ENCODE data around the gene ZNF521. TPM values are rescaled to one million over a fixed set of nuclear protein-coding genes. Genes with fewer than 3 reads are reported as not detected.
A peak's percentile ranks its signal among the peaks of the same experiment; 100 is the strongest.

ZNF521 gene
- total and polyA plus RNA-seq, 10 donors: 2.9 to 136 (median 71.8) TPM

- no peaks in the 10 kb centered on the region for H3K36me3 ChIP-seq
- H3K27me3 ChIP-seq (replicated peaks in 1 of 7): no peaks in the 10 kb centered on the region
- no peak for DNase-seq
- no peak overlapping the region for H3K27ac ChIP-seq
- no peak overlapping the region for H3K4me3 ChIP-seq
- TF ChIP-seq POLR2AphosphoS5 (IDR thresholded peaks at IDR 0.05) (no peak), POLR2A (IDR thresholded peaks at IDR 0.05) (no peak)
- intact Hi-C loops (cut with DNase I; ENCODE audit: low total_unique reads): no loop called here
- 73 to 85% (median 78%) methylated on average over 5 of the region's 5 CpGs for WGBS, 5 donors
- H3K9me3 ChIP-seq: no peaks in the 10 kb centered on the region
- no peaks in the 10 kb centered on the region for H3K4me1 ChIP-seq
Observed at GRCh38 chr18:25360301-25360899, 8.4 kb upstream of the ZNF521 start.

DNA sequence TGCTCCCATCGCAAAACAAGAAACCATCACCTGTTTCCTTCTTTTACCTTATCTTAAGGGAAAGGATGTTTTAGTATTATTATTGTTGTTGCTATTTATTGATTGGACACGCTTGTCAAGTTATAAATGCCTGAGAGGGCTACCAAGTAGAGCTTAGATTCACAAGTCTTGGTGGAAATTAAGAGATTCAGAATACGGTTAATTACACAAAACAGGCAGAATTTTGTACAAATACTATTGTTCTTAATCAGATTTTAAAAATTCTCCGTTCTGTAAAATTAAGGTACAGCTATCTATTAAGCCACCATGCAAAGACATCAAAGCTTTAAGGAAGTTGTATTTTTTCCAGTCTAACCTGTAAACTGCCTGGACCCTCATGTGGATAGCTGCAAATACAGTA is 1.1 kb upstream of the ZNF521 start:
- no peak for DNase-seq
- peaks cover 0 to 3% (median 0%) of the 10 kb centered on the region in 8 donors for H3K9me3 ChIP-seq
- H3K4me3 ChIP-seq: peak overlapping the region in 6 of 8 donors; percentile 3 to 79 (median 43)
- no peaks in the 10 kb centered on the region for H3K36me3 ChIP-seq
- WGBS, 5 donors: 17 to 30% (median 19%) methylated on average over 4 of the region's 4 CpGs
- H3K27me3 ChIP-seq (replicated peaks in 1 of 7): peaks cover 0 to 65% (median 36%) of the 10 kb centered on the region in 7 donors
- H3K4me1 ChIP-seq: peaks cover 5 to 40% (median 24%) of the 10 kb centered on the region in 6 donors
- intact Hi-C loops (cut with DNase I; ENCODE audit: low total_unique reads): no loop called here
- H3K27ac ChIP-seq: peak overlapping the region in 5 of 8 donors; percentile 63 to 74 (median 72)
- TF ChIP-seq CTCF (IDR thresholded peaks at IDR 0.05 in 8 of 11, conservative IDR thresholded peaks at IDR 0.05 in 3 of 11): no peak
- TF ChIP-seq POLR2AphosphoS5 (IDR thresholded peaks at IDR 0.05): no peak
- no peak for TF ChIP-seq POLR2A (IDR thresholded peaks at IDR 0.05)

GRCh38 chr18:25352629-25353005 is 651 bp upstream of the ZNF521 start:
- H3K36me3 ChIP-seq: no peaks in the 10 kb centered on the region
- no peak for TF ChIP-seq CTCF (IDR thresholded peaks at IDR 0.05 in 8 of 11, conservative IDR thresholded peaks at IDR 0.05 in 3 of 11)
- TF ChIP-seq POLR2AphosphoS5 (IDR thresholded peaks at IDR 0.05): no peak
- TF ChIP-seq POLR2A (IDR thresholded peaks at IDR 0.05): no peak
- peaks cover 0 to 3% (median 0%) of the 10 kb centered on the region in 8 donors for H3K9me3 ChIP-seq
- WGBS, 5 donors: 0 to 2% (median 1%) methylated on average over 6 of the region's 6 CpGs
- H3K27me3 ChIP-seq (replicated peaks in 1 of 7): peaks cover 0 to 69% (median 36%) of the 10 kb centered on the region in 7 donors
- DNase-seq: no peak
- peak overlapping the region in 6 of 8 donors; percentile 8 to 79 (median 44) for H3K4me3 ChIP-seq
- H3K27ac ChIP-seq: peak overlapping the region in 7 of 8 donors; percentile 13 to 74 (median 67)
- peaks cover 5 to 40% (median 24%) of the 10 kb centered on the region in 6 donors for H3K4me1 ChIP-seq
- intact Hi-C loops (cut with DNase I; ENCODE audit: low total_unique reads): no loop called here

DNA sequence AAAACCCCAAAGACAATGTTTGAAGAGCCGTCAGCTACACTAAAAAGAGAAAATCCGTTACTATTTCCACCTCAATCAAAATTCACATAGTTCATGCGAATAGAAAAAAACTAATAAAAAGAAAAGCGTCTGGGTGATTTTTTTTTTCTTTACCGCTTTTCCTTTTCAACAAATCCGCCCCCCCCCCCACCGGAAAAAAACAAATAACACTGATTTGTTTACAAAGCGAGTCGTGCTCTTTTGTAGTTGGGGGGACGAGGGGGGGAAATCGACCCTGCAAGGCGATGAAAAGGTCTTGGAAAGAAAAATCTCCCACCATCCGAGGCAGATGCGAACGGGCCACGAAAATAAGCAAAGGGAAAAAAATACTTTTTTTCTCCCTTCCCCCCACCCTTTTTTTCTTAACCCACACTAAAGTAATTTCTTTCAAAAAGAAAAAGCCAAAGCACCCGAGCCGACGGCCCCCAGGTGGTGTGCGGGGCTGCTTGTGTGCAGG is 638 bp downstream of the ZNF521 start:
- Histone ChIP-seq H3K4me1 (peaks cover 5 to 40% (median 24%) of the 10 kb centered on the region in 6 donors), H3K27me3 (replicated peaks in 1 of 7) (peaks cover 0 to 81% (median 36%) of the 10 kb centered on the region in 7 donors), H3K9me3 (peaks cover 0 to 3% (median 0%) of the 10 kb centered on the region in 8 donors), H3K36me3 (no peaks in the 10 kb centered on the region), H3K27ac (peak overlapping the region; percentile 67 to 92 (median 89)), H3K4me3 (peak overlapping the region; percentile 51 to 79 (median 60))
- intact Hi-C loops (cut with DNase I; ENCODE audit: low total_unique reads): no loop called here
- TF ChIP-seq POLR2AphosphoS5 (IDR thresholded peaks at IDR 0.05) (no peak), CTCF (IDR thresholded peaks at IDR 0.05 in 8 of 11, conservative IDR thresholded peaks at IDR 0.05 in 3 of 11) (no peak), POLR2A (IDR thresholded peaks at IDR 0.05) (no peak)
- WGBS, 5 donors: 0 to 1% (median 0%) methylated on average over 20 of the region's 20 CpGs
- DNase-seq: no peak
